HEK293 (cell line): ENCODE data around the gene ITPR3.

Source experiments
- CTCF ChIA-PET: fragments of 350-600 bp; formaldehyde crosslinking; extraction: SDS; loops from one replicate; lab custom pipeline; 2021; ENCODE audit warnings: antibody characterized with exemption; lab: Yijun Ruan, JAX
- POLR2A ChIA-PET: fragments of 300-600 bp; formaldehyde crosslinking; extraction: SDS; loops from one replicate; lab custom pipeline; 2020; ENCODE audit warnings: antibody characterized with exemption, inconsistent platforms; lab: Yijun Ruan, JAX
- H3K27ac ChIP-seq: fragments of 200-500 bp; sonication (Bioruptor generic); 2 replicates; pipeline ENCODE4 v1.5.1; 2014; ENCODE audit warnings: low read depth, low read length, control low read depth, inconsistent platforms; ENCODE audit errors: extremely low read depth
- H3K36me3 ChIP-seq, 2 experiments: fragments of 200-500 bp in 1 of 2; sonication (Bioruptor generic) in 1 of 2; 1 replicate in 1 of 2; 2 replicates in 1 of 2; pipeline ENCODE4 v1.5.1; 2014 to 2017; ENCODE audit warnings: inconsistent platforms in 2 of 2, low read length in 2 of 2; ENCODE audit not compliant: control insufficient read depth in 2 of 2, insufficient read depth in 1 of 2
- H3K4me1 ChIP-seq: fragments of 200-500 bp; sonication (Bioruptor generic); 2 replicates; pipeline ENCODE4 v1.5.1; 2014; ENCODE audit warnings: mild to moderate bottlenecking, low read length, inconsistent platforms; ENCODE audit not compliant: control insufficient read depth, insufficient read depth
- H3K4me3 ChIP-seq: 2 replicates; pipeline ENCODE4 v1.5.1; 2011; ENCODE audit warnings: low read depth, mild to moderate bottlenecking, control low read depth, low read length, moderate library complexity
- H3K9me3 ChIP-seq: fragments of 200-500 bp; sonication (Bioruptor generic); 2 replicates; pipeline ENCODE4 v1.5.1; 2014; ENCODE audit warnings: low read depth, low read length, inconsistent platforms; ENCODE audit not compliant: control insufficient read depth, insufficient read depth
- GLI4 ChIP-seq: fragments of 450-650 bp; formaldehyde crosslinking; IDR thresholded peaks from 2 replicates; pipeline ENCODE4 v1.5.1; 2016; ENCODE audit warnings: missing biosample characterization, missing genetic modification characterization
- SP7 ChIP-seq: fragments of 450-650 bp; formaldehyde crosslinking; IDR thresholded peaks from 2 replicates; pipeline ENCODE4 v1.5.1; 2016; ENCODE audit warnings: missing biosample characterization, missing genetic modification characterization
- ZFP69B ChIP-seq: fragments of 450-650 bp; formaldehyde crosslinking; IDR thresholded peaks from 2 replicates; pipeline ENCODE4 v1.5.1; 2016; ENCODE audit warnings: missing biosample characterization, missing genetic modification characterization
- ZNF138 ChIP-seq: fragments of 450-650 bp; formaldehyde crosslinking; IDR thresholded peaks from 2 replicates; pipeline ENCODE4 v1.5.1; 2016; ENCODE audit warnings: missing biosample characterization, missing genetic modification characterization, borderline replicate concordance
- ZNF155 ChIP-seq: fragments of 450-650 bp; formaldehyde crosslinking; IDR thresholded peaks from 2 replicates; pipeline ENCODE4 v1.5.1; 2016; ENCODE audit warnings: missing biosample characterization, missing genetic modification characterization
- ZNF184 ChIP-seq: fragments of 450-650 bp; IDR thresholded peaks from 2 replicates; pipeline ENCODE4 v1.5.1; 2018; ENCODE audit warnings: missing biosample characterization, mild to moderate bottlenecking, missing genetic modification characterization
- ZNF214 ChIP-seq: fragments of 450-650 bp; formaldehyde crosslinking; IDR thresholded peaks from 2 replicates; pipeline ENCODE4 v1.5.1; 2017; ENCODE audit warnings: missing biosample characterization, mild to moderate bottlenecking, missing genetic modification characterization, borderline replicate concordance
- ZNF24 ChIP-seq: fragments of 450-650 bp; formaldehyde crosslinking; IDR thresholded peaks from 2 replicates; pipeline ENCODE4 v1.5.1; 2016; ENCODE audit warnings: missing biosample characterization, missing genetic modification characterization
- ZNF266 ChIP-seq: fragments of 450-650 bp; formaldehyde crosslinking; IDR thresholded peaks from 2 replicates; pipeline ENCODE4 v1.5.1; 2016; ENCODE audit warnings: missing biosample characterization, missing genetic modification characterization, low read depth
- ZNF292 ChIP-seq: fragments of 450-650 bp; formaldehyde crosslinking; IDR thresholded peaks from 2 replicates; pipeline ENCODE4 v1.5.1; 2016; ENCODE audit warnings: low read depth, missing biosample characterization, missing genetic modification characterization, borderline replicate concordance
- ZNF302 ChIP-seq: fragments of 450-650 bp; formaldehyde crosslinking; IDR thresholded peaks from 2 replicates; pipeline ENCODE4 v1.5.1; 2016; ENCODE audit warnings: missing biosample characterization, missing genetic modification characterization, low read depth
- ZNF366 ChIP-seq: fragments of 450-650 bp; formaldehyde crosslinking; conservative IDR thresholded peaks from 2 replicates; pipeline ENCODE4 v1.5.1; 2016; ENCODE audit warnings: missing biosample characterization, missing genetic modification characterization
- ZNF521 ChIP-seq: fragments of 450-650 bp; formaldehyde crosslinking; IDR thresholded peaks from 2 replicates; pipeline ENCODE4 v1.5.1; 2017; ENCODE audit warnings: missing biosample characterization, mild to moderate bottlenecking, missing genetic modification characterization
- ZNF600 ChIP-seq: fragments of 450-650 bp; formaldehyde crosslinking; IDR thresholded peaks from 2 replicates; pipeline ENCODE4 v1.5.1; 2016; ENCODE audit warnings: missing biosample characterization, missing genetic modification characterization
- ZNF677 ChIP-seq: fragments of 450-650 bp; IDR thresholded peaks from 2 replicates; pipeline ENCODE4 v1.5.0; 2018; ENCODE audit warnings: missing biosample characterization, mild to moderate bottlenecking, missing genetic modification characterization, moderate library complexity
- ZNF777 ChIP-seq: fragments of 450-650 bp; formaldehyde crosslinking; IDR thresholded peaks from 2 replicates; pipeline ENCODE4 v1.5.1; 2017; ENCODE audit warnings: missing biosample characterization, missing genetic modification characterization, borderline replicate concordance
- ZXDB ChIP-seq: fragments of 450-650 bp; formaldehyde crosslinking; IDR thresholded peaks from 2 replicates; pipeline ENCODE4 v1.5.1; 2016; ENCODE audit warnings: missing biosample characterization, missing genetic modification characterization
- TF ChIP-seq, protein P1 (sequence below): fragments of 450-650 bp; formaldehyde crosslinking; IDR thresholded peaks from 2 replicates; pipeline ENCODE4 v1.5.1; 2017; ENCODE audit warnings: missing biosample characterization, mild to moderate bottlenecking, missing genetic modification characterization, moderate library complexity
- TF ChIP-seq, protein P2 (sequence below): fragments of 450-650 bp; formaldehyde crosslinking; conservative IDR thresholded peaks from 2 replicates; pipeline ENCODE4 v1.5.1; 2016; ENCODE audit warnings: low read depth, missing biosample characterization, missing genetic modification characterization
- TF ChIP-seq, protein P3 (sequence below): fragments of 450-650 bp; formaldehyde crosslinking; IDR thresholded peaks from 2 replicates; pipeline ENCODE4 v1.5.1; 2017; ENCODE audit warnings: missing biosample characterization, missing genetic modification characterization

The ITPR3 gene

DNA sequence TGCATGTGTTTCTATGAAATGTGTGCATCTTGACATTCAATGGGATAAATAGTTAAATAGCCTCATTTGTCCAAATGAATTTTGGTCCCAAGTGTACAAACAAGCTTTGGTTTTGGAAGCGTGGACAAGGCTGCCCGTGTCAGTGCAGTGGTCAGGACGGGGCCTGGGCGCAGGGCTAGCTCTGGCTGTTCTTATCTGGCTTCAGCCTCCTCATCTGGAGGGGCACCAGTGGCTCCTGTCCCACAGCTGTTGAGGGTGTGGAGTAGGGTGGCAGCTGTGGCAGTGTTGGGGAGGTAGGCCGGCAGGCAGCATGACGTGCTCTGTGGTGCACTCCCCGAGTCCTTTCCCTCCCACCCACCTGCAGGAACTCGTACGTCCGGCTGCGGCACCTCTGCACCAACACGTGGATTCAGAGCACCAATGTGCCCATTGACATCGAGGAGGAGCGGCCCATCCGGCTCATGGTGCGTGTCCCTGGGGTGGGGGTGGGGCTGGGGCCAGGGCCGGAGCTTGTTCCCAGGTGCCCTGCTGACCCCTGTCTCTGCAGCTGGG lies 43.5 kb downstream of the ITPR3 start:
- Histone ChIP-seq H3K36me3 (peaks cover 4 to 22% of the 10 kb centered on the region in 2 experiments; a peak in 1 of 3 replicates), H3K9me3 (no peaks in the 10 kb centered on the region), H3K27ac (no peak overlapping the region), H3K4me3 (no peak overlapping the region), H3K4me1 (no peaks in the 10 kb centered on the region)
- ChIA-PET CTCF (interaction anchor here (0.6 to 2.5 kb wide), 2 partner anchors 36 to 1035 kb away, joined by 3 to 6 read pairs; no protein-coding TSS in a partner anchor), POLR2A (no interaction called here)
- TF ChIP-seq, protein P1, sequence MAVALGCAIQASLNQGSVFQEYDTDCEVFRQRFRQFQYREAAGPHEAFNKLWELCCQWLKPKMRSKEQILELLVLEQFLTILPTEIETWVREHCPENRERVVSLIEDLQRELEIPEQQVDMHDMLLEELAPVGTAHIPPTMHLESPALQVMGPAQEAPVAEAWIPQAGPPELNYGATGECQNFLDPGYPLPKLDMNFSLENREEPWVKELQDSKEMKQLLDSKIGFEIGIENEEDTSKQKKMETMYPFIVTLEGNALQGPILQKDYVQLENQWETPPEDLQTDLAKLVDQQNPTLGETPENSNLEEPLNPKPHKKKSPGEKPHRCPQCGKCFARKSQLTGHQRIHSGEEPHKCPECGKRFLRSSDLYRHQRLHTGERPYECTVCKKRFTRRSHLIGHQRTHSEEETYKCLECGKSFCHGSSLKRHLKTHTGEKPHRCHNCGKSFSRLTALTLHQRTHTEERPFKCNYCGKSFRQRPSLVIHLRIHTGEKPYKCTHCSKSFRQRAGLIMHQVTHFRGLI (tag by site-specific recombination) = no peak
- TF ChIP-seq ZNF677 (tag by site-specific recombination) = peak; percentile 92

DNA sequence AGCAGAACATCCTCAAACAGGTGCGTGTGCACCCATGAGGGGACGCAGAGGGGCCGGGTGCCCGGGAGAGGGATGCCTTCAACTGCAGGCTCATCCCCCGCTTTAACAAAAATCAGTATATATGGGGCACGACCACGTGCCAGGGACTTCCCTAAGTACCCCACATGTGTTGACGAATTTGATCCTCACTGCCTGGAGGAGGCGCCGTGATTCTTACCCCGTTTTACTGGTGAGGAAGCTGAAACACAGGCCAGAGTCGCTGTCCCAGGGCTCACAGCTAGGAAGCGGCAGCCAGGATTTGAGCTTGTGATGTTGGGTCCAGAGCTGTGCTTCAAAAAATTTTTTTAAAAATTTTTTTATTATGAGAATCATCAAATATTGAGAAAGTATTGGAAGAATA lies 44.8 kb downstream of the ITPR3 start:
- ChIA-PET CTCF (interaction anchor here (0.7 to 1.3 kb wide), 2 partner anchors 14 to 76 kb away, joined by 3 to 4 read pairs; no protein-coding TSS in a partner anchor), POLR2A (no interaction called here)
- Histone ChIP-seq H3K4me1 (no peaks in the 10 kb centered on the region), H3K9me3 (no peaks in the 10 kb centered on the region), H3K36me3 (peaks cover 4 to 31% of the 10 kb centered on the region in 2 experiments; a peak in 1 of 3 replicates), H3K4me3 (no peak overlapping the region), H3K27ac (no peak overlapping the region)
- no peak for TF ChIP-seq ZNF521
- no peak for TF ChIP-seq ZNF302 (tag by site-specific recombination)
- TF ChIP-seq GLI4 (tag by site-specific recombination) = no peak
- TF ChIP-seq ZNF24 (tag by site-specific recombination) = no peak
- no peak for TF ChIP-seq ZNF155 (tag by site-specific recombination)
- no peak for TF ChIP-seq ZXDB (tag by site-specific recombination)
- no peak for TF ChIP-seq ZNF366 (tag by site-specific recombination)
- TF ChIP-seq ZNF292 = no peak

DNA sequence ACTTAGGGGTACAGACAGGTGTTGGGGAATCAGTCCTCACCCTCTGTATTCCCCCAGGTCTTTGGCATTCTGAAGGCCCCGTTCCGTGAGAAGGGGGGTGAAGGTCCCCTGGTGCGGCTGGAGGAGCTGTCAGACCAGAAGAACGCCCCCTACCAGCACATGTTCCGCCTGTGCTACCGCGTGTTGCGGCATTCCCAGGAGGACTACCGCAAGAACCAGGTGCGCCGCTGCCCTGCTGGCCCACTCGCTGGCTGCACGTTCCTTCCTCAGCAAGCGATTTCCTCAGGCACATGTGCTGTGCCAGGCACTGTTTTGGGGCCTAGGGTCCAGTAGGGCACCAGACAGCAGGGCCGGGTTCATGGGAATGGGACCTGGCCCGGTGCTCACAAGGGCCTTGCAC lies 46.0 kb downstream of the ITPR3 start:
- CTCF ChIA-PET = interaction anchor here (0.7 to 1.3 kb wide), 3 partner anchors 9 to 116 kb away, joined by 3 to 4 read pairs (median 3); no protein-coding TSS in a partner anchor
- Histone ChIP-seq H3K4me1 (no peaks in the 10 kb centered on the region), H3K36me3 (peaks cover 4 to 31% of the 10 kb centered on the region in 2 experiments; a peak in 1 of 3 replicates), H3K9me3 (no peaks in the 10 kb centered on the region), H3K4me3 (no peak overlapping the region), H3K27ac (no peak overlapping the region)
- TF ChIP-seq ZFP69B (tag by site-specific recombination) (no peak), ZNF600 (tag by site-specific recombination) (0 out of 2 replicates have a peak, but pooled peaks have one; percentile 21), ZNF184 (tag by site-specific recombination) (no peak), ZNF138 (tag by site-specific recombination) (no peak), ZNF266 (no peak)
- POLR2A ChIA-PET = no interaction called here

DNA sequence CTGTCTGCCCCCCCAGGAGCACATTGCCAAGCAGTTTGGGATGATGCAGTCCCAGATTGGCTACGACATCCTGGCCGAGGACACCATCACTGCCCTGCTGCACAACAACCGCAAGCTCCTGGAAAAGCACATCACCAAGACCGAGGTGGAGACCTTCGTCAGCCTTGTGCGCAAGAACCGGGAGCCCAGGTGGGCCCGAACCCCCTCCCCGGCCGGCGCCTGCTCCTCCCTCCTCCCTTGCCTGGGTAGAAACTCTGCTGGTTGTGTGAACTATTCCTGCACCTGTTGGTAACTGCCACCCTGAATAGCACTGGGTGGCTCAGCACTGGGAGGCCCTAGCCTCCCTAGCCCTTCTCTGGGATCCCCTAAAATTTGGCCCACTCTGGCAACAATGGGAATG lies 46.7 kb downstream of the ITPR3 start:
- Histone ChIP-seq H3K4me3 (no peak overlapping the region), H3K36me3 (peaks cover 4 to 31% of the 10 kb centered on the region in 2 experiments; a peak in 1 of 3 replicates), H3K27ac (no peak overlapping the region), H3K4me1 (no peaks in the 10 kb centered on the region), H3K9me3 (no peaks in the 10 kb centered on the region)
- ChIA-PET CTCF (interaction anchor here (0.9 to 2.4 kb wide), 2 partner anchors 26 to 34 kb away, joined by 4 to 8 read pairs; no protein-coding TSS in a partner anchor), POLR2A (no interaction called here)
- TF ChIP-seq, protein P2, sequence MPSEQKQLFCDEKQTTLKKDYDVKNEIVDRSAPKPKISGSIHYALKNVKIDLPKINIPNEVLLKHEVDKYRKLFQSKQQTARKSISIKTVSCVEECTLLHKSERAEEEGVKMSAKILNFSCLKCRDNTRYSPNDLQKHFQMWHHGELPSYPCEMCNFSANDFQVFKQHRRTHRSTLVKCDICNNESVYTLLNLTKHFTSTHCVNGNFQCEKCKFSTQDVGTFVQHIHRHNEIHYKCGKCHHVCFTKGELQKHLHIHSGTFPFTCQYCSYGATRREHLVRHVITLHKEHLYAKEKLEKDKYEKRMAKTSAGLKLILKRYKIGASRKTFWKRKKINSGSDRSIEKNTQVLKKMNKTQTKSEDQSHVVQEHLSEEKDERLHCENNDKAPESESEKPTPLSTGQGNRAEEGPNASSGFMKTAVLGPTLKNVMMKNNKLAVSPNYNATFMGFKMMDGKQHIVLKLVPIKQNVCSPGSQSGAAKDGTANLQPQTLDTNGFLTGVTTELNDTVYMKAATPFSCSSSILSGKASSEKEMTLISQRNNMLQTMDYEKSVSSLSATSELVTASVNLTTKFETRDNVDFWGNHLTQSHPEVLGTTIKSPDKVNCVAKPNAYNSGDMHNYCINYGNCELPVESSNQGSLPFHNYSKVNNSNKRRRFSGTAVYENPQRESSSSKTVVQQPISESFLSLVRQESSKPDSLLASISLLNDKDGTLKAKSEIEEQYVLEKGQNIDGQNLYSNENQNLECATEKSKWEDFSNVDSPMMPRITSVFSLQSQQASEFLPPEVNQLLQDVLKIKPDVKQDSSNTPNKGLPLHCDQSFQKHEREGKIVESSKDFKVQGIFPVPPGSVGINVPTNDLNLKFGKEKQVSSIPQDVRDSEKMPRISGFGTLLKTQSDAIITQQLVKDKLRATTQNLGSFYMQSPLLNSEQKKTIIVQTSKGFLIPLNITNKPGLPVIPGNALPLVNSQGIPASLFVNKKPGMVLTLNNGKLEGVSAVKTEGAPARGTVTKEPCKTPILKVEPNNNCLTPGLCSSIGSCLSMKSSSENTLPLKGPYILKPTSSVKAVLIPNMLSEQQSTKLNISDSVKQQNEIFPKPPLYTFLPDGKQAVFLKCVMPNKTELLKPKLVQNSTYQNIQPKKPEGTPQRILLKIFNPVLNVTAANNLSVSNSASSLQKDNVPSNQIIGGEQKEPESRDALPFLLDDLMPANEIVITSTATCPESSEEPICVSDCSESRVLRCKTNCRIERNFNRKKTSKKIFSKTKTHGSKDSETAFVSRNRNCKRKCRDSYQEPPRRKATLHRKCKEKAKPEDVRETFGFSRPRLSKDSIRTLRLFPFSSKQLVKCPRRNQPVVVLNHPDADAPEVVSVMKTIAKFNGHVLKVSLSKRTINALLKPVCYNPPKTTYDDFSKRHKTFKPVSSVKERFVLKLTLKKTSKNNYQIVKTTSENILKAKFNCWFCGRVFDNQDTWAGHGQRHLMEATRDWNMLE (tag by site-specific recombination) = no peak
- TF ChIP-seq ZNF777 (tag by site-specific recombination) = no peak
- TF ChIP-seq SP7 (tag by site-specific recombination) = no peak
- TF ChIP-seq, protein P3, sequence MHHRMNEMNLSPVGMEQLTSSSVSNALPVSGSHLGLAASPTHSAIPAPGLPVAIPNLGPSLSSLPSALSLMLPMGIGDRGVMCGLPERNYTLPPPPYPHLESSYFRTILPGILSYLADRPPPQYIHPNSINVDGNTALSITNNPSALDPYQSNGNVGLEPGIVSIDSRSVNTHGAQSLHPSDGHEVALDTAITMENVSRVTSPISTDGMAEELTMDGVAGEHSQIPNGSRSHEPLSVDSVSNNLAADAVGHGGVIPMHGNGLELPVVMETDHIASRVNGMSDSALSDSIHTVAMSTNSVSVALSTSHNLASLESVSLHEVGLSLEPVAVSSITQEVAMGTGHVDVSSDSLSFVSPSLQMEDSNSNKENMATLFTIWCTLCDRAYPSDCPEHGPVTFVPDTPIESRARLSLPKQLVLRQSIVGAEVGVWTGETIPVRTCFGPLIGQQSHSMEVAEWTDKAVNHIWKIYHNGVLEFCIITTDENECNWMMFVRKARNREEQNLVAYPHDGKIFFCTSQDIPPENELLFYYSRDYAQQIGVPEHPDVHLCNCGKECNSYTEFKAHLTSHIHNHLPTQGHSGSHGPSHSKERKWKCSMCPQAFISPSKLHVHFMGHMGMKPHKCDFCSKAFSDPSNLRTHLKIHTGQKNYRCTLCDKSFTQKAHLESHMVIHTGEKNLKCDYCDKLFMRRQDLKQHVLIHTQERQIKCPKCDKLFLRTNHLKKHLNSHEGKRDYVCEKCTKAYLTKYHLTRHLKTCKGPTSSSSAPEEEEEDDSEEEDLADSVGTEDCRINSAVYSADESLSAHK (tag by site-specific recombination) = no peak
- no peak for TF ChIP-seq ZNF214
